OCI-LY3 (cell line): ENCODE results near the gene AIRE.

Experiments
- H2AFZ ChIP-seq: fragments of 200-600, 300-600 bp; shearing (Covaris generic); 2 replicates; pipeline ENCODE4 v1.6.0; 2014; ENCODE audit warnings: antibody characterized with exemption, low read depth, low read length
- H3K27ac ChIP-seq: fragments of 200-600, 300-600 bp; sonication (generic); 2 replicates; pipeline ENCODE4 v1.5.1; 2014; ENCODE audit warnings: mild to moderate bottlenecking, low read length, moderate library complexity, mixed read lengths
- H3K27me3 ChIP-seq: fragments of 200-600, 300-600 bp; sonication (generic); 2 replicates; pipeline ENCODE4 v1.6.1; 2014; ENCODE audit warnings: low read depth, low read length, mixed read lengths
- H3K36me3 ChIP-seq: fragments of 200-600, 300-600 bp; sonication (generic); replicated peaks from 2 replicates; pipeline ENCODE3; 2014; ENCODE audit warnings: low read depth, low read length, mixed read lengths
- H3K4me1 ChIP-seq: fragments of 300-600, 200-600 bp; sonication (generic); 2 replicates; pipeline ENCODE4 v1.6.1; 2014; ENCODE audit warnings: low read length, mixed read lengths
- H3K4me2 ChIP-seq: fragments of 200-600, 300-600 bp; sonication (generic); 2 replicates; pipeline ENCODE4 v1.6.1; 2014; ENCODE audit warnings: low read length, mixed read lengths
- H3K4me3 ChIP-seq: fragments of 300-600, 200-600 bp; sonication (generic); 2 replicates; pipeline ENCODE4 v1.5.1; 2014; ENCODE audit warnings: antibody characterized with exemption, mild to moderate bottlenecking, low read length, moderate library complexity
- H3K79me2 ChIP-seq: fragments of 300-600, 200-600 bp; shearing (Covaris generic); 2 replicates; pipeline ENCODE4 v1.6.1; 2014; ENCODE audit warnings: mild to moderate bottlenecking, low read length, mixed read lengths
- H3K9ac ChIP-seq: fragments of 300-600, 200-600 bp; shearing (Covaris generic); 2 replicates; pipeline ENCODE4 v1.6.0; 2014; ENCODE audit warnings: mild to moderate bottlenecking, low read length, moderate library complexity
- H3K9me3 ChIP-seq: fragments of 200-600, 300-600 bp; shearing (Covaris generic); 2 replicates; pipeline ENCODE4 v1.6.1; 2014; ENCODE audit warnings: low read length, mixed read lengths; ENCODE audit not compliant: insufficient read depth
- H4K20me1 ChIP-seq: fragments of 200-600, 300-600 bp; sonication (generic); 2 replicates; pipeline ENCODE4 v1.6.1; 2016; ENCODE audit warnings: low read length, mixed read lengths; ENCODE audit not compliant: insufficient read depth
- EZH2phosphoT487 ChIP-seq: fragments of 200-600 bp; shearing (Covaris generic); IDR thresholded peaks from 2 replicates; pipeline ENCODE4 v1.6.1; 2018; ENCODE audit warnings: antibody characterized with exemption, mixed run types, low read depth
- TF ChIP-seq, protein P1 (sequence below): fragments of 200-600, 300-600 bp; sonication (generic); IDR thresholded peaks from 2 replicates; pipeline ENCODE4 v1.5.1; 2014; ENCODE audit warnings: antibody characterized with exemption, low read length, low read depth

Gene AIRE

DNA sequence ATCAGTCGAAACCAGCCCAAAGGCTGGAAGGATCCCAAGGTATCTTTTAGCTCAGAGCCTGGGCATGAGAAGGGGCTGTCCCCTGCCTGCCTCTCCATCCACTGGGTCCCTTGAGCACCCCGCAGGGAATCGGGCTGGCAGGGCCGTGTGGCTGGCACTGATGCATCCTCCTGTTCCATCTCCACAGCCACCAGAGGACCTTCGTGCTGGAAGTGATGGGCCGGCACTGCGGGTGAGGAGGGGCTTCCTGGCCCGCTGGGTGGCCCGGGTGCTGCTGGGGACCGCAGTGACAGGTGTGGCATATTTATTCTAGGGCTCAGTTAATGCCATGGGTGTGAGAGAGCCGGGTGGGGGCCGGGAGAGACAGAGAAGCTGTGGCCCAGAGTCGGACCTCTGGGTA, 27.8 kb downstream of the AIRE start:
- H3K79me2 ChIP-seq: no peaks in the 10 kb centered on the region
- H3K9me3 ChIP-seq: no peaks in the 10 kb centered on the region
- no peaks in the 10 kb centered on the region for H4K20me1 ChIP-seq
- TF ChIP-seq EZH2phosphoT487: no peak
- TF ChIP-seq, protein P1, sequence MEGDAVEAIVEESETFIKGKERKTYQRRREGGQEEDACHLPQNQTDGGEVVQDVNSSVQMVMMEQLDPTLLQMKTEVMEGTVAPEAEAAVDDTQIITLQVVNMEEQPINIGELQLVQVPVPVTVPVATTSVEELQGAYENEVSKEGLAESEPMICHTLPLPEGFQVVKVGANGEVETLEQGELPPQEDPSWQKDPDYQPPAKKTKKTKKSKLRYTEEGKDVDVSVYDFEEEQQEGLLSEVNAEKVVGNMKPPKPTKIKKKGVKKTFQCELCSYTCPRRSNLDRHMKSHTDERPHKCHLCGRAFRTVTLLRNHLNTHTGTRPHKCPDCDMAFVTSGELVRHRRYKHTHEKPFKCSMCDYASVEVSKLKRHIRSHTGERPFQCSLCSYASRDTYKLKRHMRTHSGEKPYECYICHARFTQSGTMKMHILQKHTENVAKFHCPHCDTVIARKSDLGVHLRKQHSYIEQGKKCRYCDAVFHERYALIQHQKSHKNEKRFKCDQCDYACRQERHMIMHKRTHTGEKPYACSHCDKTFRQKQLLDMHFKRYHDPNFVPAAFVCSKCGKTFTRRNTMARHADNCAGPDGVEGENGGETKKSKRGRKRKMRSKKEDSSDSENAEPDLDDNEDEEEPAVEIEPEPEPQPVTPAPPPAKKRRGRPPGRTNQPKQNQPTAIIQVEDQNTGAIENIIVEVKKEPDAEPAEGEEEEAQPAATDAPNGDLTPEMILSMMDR: no peak
- no peaks in the 10 kb centered on the region for H3K4me1 ChIP-seq
- peaks cover 19% of the 10 kb centered on the region for H3K36me3 ChIP-seq
- no peak overlapping the region for H3K9ac ChIP-seq
- H3K4me2 ChIP-seq: no peak overlapping the region
- H3K27ac ChIP-seq: no peak overlapping the region
- no peak overlapping the region for H2AFZ ChIP-seq
- H3K4me3 ChIP-seq: no peak overlapping the region
- H3K27me3 ChIP-seq: no peaks in the 10 kb centered on the region

DNA sequence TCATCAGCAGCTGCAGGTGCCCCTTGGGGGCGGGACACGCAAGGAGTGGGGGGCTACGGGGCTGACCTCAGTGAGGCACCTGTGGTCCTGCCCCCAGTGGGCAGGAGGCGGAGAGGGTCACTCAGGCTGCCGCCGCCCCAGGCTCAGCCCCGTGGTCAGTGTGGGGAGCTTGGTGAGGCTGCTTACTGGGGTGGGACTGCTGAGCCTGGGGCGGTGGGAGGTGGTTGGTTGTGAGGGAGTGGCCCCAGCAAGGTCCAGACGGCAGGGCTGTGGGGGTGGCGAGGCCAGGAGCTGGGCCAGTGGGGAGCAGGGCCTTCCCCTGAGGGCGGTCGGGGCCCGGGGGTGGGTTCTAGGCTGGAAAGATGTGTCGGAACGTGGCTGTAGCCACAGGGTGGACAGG, 28.5 kb downstream of the AIRE start:
- H3K4me1 ChIP-seq: no peaks in the 10 kb centered on the region
- no peak overlapping the region for H3K4me2 ChIP-seq
- H3K9me3 ChIP-seq: no peaks in the 10 kb centered on the region
- no peaks in the 10 kb centered on the region for H4K20me1 ChIP-seq
- no peaks in the 10 kb centered on the region for H3K27me3 ChIP-seq
- H3K79me2 ChIP-seq: no peaks in the 10 kb centered on the region
- no peak overlapping the region for H3K9ac ChIP-seq
- H3K36me3 ChIP-seq: peaks cover 19% of the 10 kb centered on the region
- no peak overlapping the region for H2AFZ ChIP-seq
- no peak overlapping the region for H3K27ac ChIP-seq
- no peak overlapping the region for H3K4me3 ChIP-seq
- no peak for TF ChIP-seq EZH2phosphoT487
- TF ChIP-seq, protein P1: no peak

DNA sequence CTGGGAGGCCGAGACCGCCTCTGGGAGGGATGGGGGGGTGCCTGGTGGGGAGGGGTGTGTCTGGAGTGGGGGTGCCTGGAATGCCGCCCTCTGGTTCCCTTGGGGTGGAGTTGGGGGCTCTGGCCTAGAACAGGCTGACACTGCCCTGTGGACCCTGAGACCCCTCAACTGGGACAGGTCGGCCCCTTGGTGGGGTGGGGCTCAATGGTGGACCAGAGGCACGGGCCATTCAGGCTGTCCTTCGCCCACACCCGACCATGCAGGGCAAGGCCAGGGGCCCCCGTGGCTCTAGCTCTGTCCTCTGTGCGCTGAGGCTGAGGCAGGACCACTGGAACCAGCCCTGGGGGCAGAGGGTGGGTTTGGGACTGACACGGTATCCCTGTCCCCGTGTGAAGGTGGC, 28.9 kb downstream of the AIRE start:
- H4K20me1 ChIP-seq: no peaks in the 10 kb centered on the region
- no peaks in the 10 kb centered on the region for H3K4me1 ChIP-seq
- H3K27ac ChIP-seq: no peak overlapping the region
- TF ChIP-seq EZH2phosphoT487: no peak
- TF ChIP-seq, protein P1: no peak
- no peak overlapping the region for H3K4me2 ChIP-seq
- H3K36me3 ChIP-seq: peaks cover 19% of the 10 kb centered on the region
- H3K9me3 ChIP-seq: no peaks in the 10 kb centered on the region
- H3K9ac ChIP-seq: no peak overlapping the region
- no peak overlapping the region for H2AFZ ChIP-seq
- no peak overlapping the region for H3K4me3 ChIP-seq
- no peaks in the 10 kb centered on the region for H3K27me3 ChIP-seq
- H3K79me2 ChIP-seq: no peaks in the 10 kb centered on the region

DNA sequence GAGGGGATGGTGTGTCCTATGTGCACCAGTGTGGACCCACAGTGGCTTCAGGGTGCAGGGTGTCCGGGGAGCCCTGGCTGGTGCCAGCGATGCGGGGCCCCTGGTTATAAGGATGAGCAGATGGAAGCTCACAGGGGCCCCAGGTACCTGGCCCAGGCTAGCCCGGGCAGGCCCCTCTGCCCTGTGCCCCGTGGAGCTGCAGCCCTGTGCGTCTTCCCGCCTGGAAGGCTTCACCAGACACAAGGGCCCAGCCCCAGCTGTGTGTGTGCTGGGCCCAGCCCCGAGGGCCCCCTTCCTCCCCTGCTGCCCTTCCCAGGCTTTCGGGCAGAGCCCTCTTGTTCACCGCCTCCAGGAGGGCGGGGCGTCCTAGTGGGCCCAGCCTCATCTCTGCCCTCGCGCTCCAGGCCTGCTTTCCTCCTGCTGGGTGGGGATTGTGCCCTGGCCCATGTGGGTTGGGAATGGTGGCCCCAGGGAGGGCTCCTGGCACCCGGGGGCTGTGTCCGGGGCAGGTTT, 30.1 kb downstream of the AIRE start:
- Histone ChIP-seq H3K4me3 (no peak overlapping the region), H3K9me3 (no peaks in the 10 kb centered on the region), H3K4me2 (no peak overlapping the region), H3K79me2 (no peaks in the 10 kb centered on the region), H3K36me3 (peaks cover 18% of the 10 kb centered on the region), H2AFZ (no peak overlapping the region), H4K20me1 (no peaks in the 10 kb centered on the region), H3K27ac (no peak overlapping the region), H3K27me3 (no peaks in the 10 kb centered on the region), H3K4me1 (no peaks in the 10 kb centered on the region), H3K9ac (no peak overlapping the region)
- TF ChIP-seq EZH2phosphoT487: no peak
- TF ChIP-seq, protein P1: no peak
